Spleen (tissue), 7 donors: ENCODE results near the gene NCBP2.

ENCODE experiments used
- CTCF ChIP-seq, 11 experiments: fragments of 200-600 bp in 7 of 11; fragments of 450-650 bp in 4 of 11; sonication (generic) in 4 of 11; IDR thresholded peaks in 8 of 11; conservative IDR thresholded peaks in 3 of 11; 1 replicate in 7 of 11; 2 replicates in 4 of 11; pipeline versions ENCODE4 v1.4.0 to v1.8.0; 2016 to 2021; ENCODE audit warnings: antibody characterized with exemption in 11 of 11, inconsistent platforms in 4 of 11, mild to moderate bottlenecking in 1 of 11
- POLR2A ChIP-seq, 3 donors: fragments of 450-650 bp; IDR thresholded peaks; one replicate each; pipeline ENCODE4 v1.5.1; 2017; ENCODE audit warnings: antibody characterized with exemption in 3 of 3, mild to moderate bottlenecking in 1 of 3
- POLR2AphosphoS5 ChIP-seq, 3 donors: sonication (generic); formaldehyde crosslinking; IDR thresholded peaks; one replicate each; pipeline ENCODE4 v1.5.1; 2017; ENCODE audit warnings: antibody characterized with exemption in 3 of 3
- donor health status: DM: no; HTN: no; CAD: no; lungs with moderate emphysema.
- donor health status: DM: no; HTN: no; CAD: no.
- donor health status: DM: no; HTN: no; CAD: no.

- TF ChIP-seq CTCF (IDR thresholded peaks at IDR 0.05 in 8 of 11, conservative IDR thresholded peaks at IDR 0.05 in 3 of 11) (no peak), POLR2AphosphoS5 (IDR thresholded peaks at IDR 0.05) (no peak), POLR2A (IDR thresholded peaks at IDR 0.05) (no peak)
Measured at GRCh38 chr3:196947860-196948441, 5.6 kb upstream of the NCBP2 start.
